ENCODE results near the gene FAM180A. TPM values are rescaled to one million over a fixed set of nuclear protein-coding genes. Genes with fewer than 3 reads are reported as not detected.

FAM180A gene
- total and polyA plus RNA-seq, 3 donors from 2014 or later: 1.5 to 2.7 (median 2.1) TPM

GRCh38 chr7:135789956-135790355 lies 41.3 kb upstream of the FAM180A start:
- Histone ChIP-seq H3K4me1 (no peaks in the 10 kb centered on the region), H3K27ac (no peak overlapping the region), H3K36me3 (ENCODE audit: low read depth, missing control alignments) (no peaks in the 10 kb centered on the region), H3K27me3 (no peaks in the 10 kb centered on the region), H3K9me3 (no peaks in the 10 kb centered on the region), H3K4me3 (no peak overlapping the region)
- WGBS, 2 donors: 44 to 60% methylated on average over 3 of the region's 3 CpGs
- intact Hi-C loops (cut with DNase I; ENCODE audit: low total_unique reads): loop anchor here (10.0 kb wide), 1 partner anchor 125 kb away; the partner anchor contains the start of gene STMP1
- DNase-seq: no peak
- TF ChIP-seq POLR2A (IDR thresholded peaks at IDR 0.05) (no peak), CTCF (IDR thresholded peaks at IDR 0.05) (no peak)

- no peak for DNase-seq
- intact Hi-C loops (cut with DNase I; ENCODE audit: low total_unique reads): no loop called here
- Histone ChIP-seq H3K27me3 (no peaks in the 10 kb centered on the region), H3K4me1 (no peaks in the 10 kb centered on the region), H3K9me3 (no peaks in the 10 kb centered on the region), H3K4me3 (no peak overlapping the region), H3K27ac (no peak overlapping the region), H3K36me3 (ENCODE audit: low read depth, missing control alignments) (no peaks in the 10 kb centered on the region)
- TF ChIP-seq POLR2A (IDR thresholded peaks at IDR 0.05) (no peak), CTCF (IDR thresholded peaks at IDR 0.05) (no peak)
- 43 to 45% methylated on average over 4 of the region's 4 CpGs for WGBS, 2 donors
These were observed 40.8 kb upstream of the FAM180A start for GRCh38 chr7:135789431-135789830.

- Histone ChIP-seq H3K4me1 (no peaks in the 10 kb centered on the region), H3K27me3 (no peaks in the 10 kb centered on the region), H3K27ac (no peak overlapping the region), H3K4me3 (no peak overlapping the region), H3K36me3 (ENCODE audit: low read depth, missing control alignments) (no peaks in the 10 kb centered on the region), H3K9me3 (no peaks in the 10 kb centered on the region)
- no peak for DNase-seq
- TF ChIP-seq POLR2A (IDR thresholded peaks at IDR 0.05) (no peak), CTCF (IDR thresholded peaks at IDR 0.05) (no peak)
- intact Hi-C loops (cut with DNase I; ENCODE audit: low total_unique reads): no loop called here
- WGBS, 2 donors: 69 to 75% methylated on average over 3 of the region's 3 CpGs
These were observed 38.3 kb upstream of the FAM180A start for GRCh38 chr7:135786911-135787310.

- H3K36me3 ChIP-seq (ENCODE audit: low read depth, missing control alignments): no peaks in the 10 kb centered on the region
- no peak overlapping the region for H3K27ac ChIP-seq
- DNase-seq: no peak
- no peaks in the 10 kb centered on the region for H3K27me3 ChIP-seq
- intact Hi-C loops (cut with DNase I; ENCODE audit: low total_unique reads): no loop called here
- H3K4me3 ChIP-seq: no peak overlapping the region
- 95 to 96% methylated on average over 1 of the region's 1 CpG for WGBS, 2 donors
- TF ChIP-seq POLR2A (IDR thresholded peaks at IDR 0.05) (no peak), CTCF (IDR thresholded peaks at IDR 0.05) (no peak)
- no peaks in the 10 kb centered on the region for H3K9me3 ChIP-seq
- H3K4me1 ChIP-seq: no peaks in the 10 kb centered on the region
These were observed 36.5 kb upstream of the FAM180A start for GRCh38 chr7:135785065-135785464.

GRCh38 chr7:135784013-135784412 lies 35.4 kb upstream of the FAM180A start:
- H3K4me1 ChIP-seq: no peaks in the 10 kb centered on the region
- no peak for DNase-seq
- no peaks in the 10 kb centered on the region for H3K36me3 ChIP-seq (ENCODE audit: low read depth, missing control alignments)
- H3K27ac ChIP-seq: no peak overlapping the region
- no peaks in the 10 kb centered on the region for H3K27me3 ChIP-seq
- intact Hi-C loops (cut with DNase I; ENCODE audit: low total_unique reads): no loop called here
- no peak overlapping the region for H3K4me3 ChIP-seq
- whole genome bisulfite sequencing, 2 donors: 81 to 93% methylated on average over 8 of the region's 8 CpGs
- no peak for TF ChIP-seq CTCF (IDR thresholded peaks at IDR 0.05)
- TF ChIP-seq POLR2A (IDR thresholded peaks at IDR 0.05): no peak
- H3K9me3 ChIP-seq: no peaks in the 10 kb centered on the region

Data from testis (tissue), 3 donors.